ENCODE results near the gene ARHGEF28.

The ARHGEF28 gene

GRCh38 chr5:73605223-73606087 is 20.5 kb upstream of the ARHGEF28 start:
- Histone ChIP-seq H3K27me3 (replicated peaks; ENCODE audit: control insufficient read depth, insufficient read depth, low read length, poor library complexity, severe bottlenecking) (no peaks in the 10 kb centered on the region), H3K27ac (ENCODE audit: insufficient read depth, low read length, poor library complexity, severe bottlenecking) (no peak overlapping the region), H3K4me1 (ENCODE audit: control insufficient read depth, insufficient read depth, low read length, poor library complexity, severe bottlenecking) (no peaks in the 10 kb centered on the region), H3K4me3 (ENCODE audit: insufficient read depth, low read depth, low read length, poor library complexity, severe bottlenecking) (no peak overlapping the region), H3K9me3 (ENCODE audit: control insufficient read depth, low read length) (no peaks in the 10 kb centered on the region), H3K36me3 (ENCODE audit: control insufficient read depth, insufficient read depth, low read length) (no peaks in the 10 kb centered on the region)
- DNase-seq: no peak

- Histone ChIP-seq H3K27me3 (replicated peaks; ENCODE audit: control insufficient read depth, insufficient read depth, low read length, poor library complexity, severe bottlenecking) (no peaks in the 10 kb centered on the region), H3K36me3 (ENCODE audit: control insufficient read depth, insufficient read depth, low read length) (no peaks in the 10 kb centered on the region), H3K4me3 (ENCODE audit: insufficient read depth, low read depth, low read length, poor library complexity, severe bottlenecking) (no peak overlapping the region), H3K9me3 (ENCODE audit: control insufficient read depth, low read length) (no peaks in the 10 kb centered on the region), H3K4me1 (ENCODE audit: control insufficient read depth, insufficient read depth, low read length, poor library complexity, severe bottlenecking) (no peaks in the 10 kb centered on the region), H3K27ac (ENCODE audit: insufficient read depth, low read length, poor library complexity, severe bottlenecking) (no peak overlapping the region)
- no peak for DNase-seq
These were observed 19.7 kb upstream of the ARHGEF28 start for GRCh38 chr5:73606206-73606753.

GRCh38 chr5:73607228-73607627 is 18.8 kb upstream of the ARHGEF28 start:
- no peaks in the 10 kb centered on the region for H3K27me3 ChIP-seq (replicated peaks; ENCODE audit: control insufficient read depth, insufficient read depth, low read length, poor library complexity, severe bottlenecking)
- no peak overlapping the region for H3K27ac ChIP-seq (ENCODE audit: insufficient read depth, low read length, poor library complexity, severe bottlenecking)
- H3K4me1 ChIP-seq (ENCODE audit: control insufficient read depth, insufficient read depth, low read length, poor library complexity, severe bottlenecking): no peaks in the 10 kb centered on the region
- no peaks in the 10 kb centered on the region for H3K36me3 ChIP-seq (ENCODE audit: control insufficient read depth, insufficient read depth, low read length)
- H3K4me3 ChIP-seq (ENCODE audit: insufficient read depth, low read depth, low read length, poor library complexity, severe bottlenecking): no peak overlapping the region
- H3K9me3 ChIP-seq (ENCODE audit: control insufficient read depth, low read length): no peaks in the 10 kb centered on the region
- no peak for DNase-seq

- Histone ChIP-seq H3K27me3 (replicated peaks; ENCODE audit: control insufficient read depth, insufficient read depth, low read length, poor library complexity, severe bottlenecking) (no peaks in the 10 kb centered on the region), H3K4me3 (ENCODE audit: insufficient read depth, low read depth, low read length, poor library complexity, severe bottlenecking) (no peak overlapping the region), H3K27ac (ENCODE audit: insufficient read depth, low read length, poor library complexity, severe bottlenecking) (no peak overlapping the region), H3K9me3 (ENCODE audit: control insufficient read depth, low read length) (no peaks in the 10 kb centered on the region), H3K36me3 (ENCODE audit: control insufficient read depth, insufficient read depth, low read length) (no peaks in the 10 kb centered on the region), H3K4me1 (ENCODE audit: control insufficient read depth, insufficient read depth, low read length, poor library complexity, severe bottlenecking) (no peaks in the 10 kb centered on the region)
- DNase-seq: no peak
These were observed 13.2 kb upstream of the ARHGEF28 start for GRCh38 chr5:73612799-73613198.

- H3K4me1 ChIP-seq (ENCODE audit: control insufficient read depth, insufficient read depth, low read length, poor library complexity, severe bottlenecking): no peaks in the 10 kb centered on the region
- H3K9me3 ChIP-seq (ENCODE audit: control insufficient read depth, low read length): no peaks in the 10 kb centered on the region
- no peak overlapping the region for H3K27ac ChIP-seq (ENCODE audit: insufficient read depth, low read length, poor library complexity, severe bottlenecking)
- DNase-seq: no peak
- H3K36me3 ChIP-seq (ENCODE audit: control insufficient read depth, insufficient read depth, low read length): no peaks in the 10 kb centered on the region
- H3K27me3 ChIP-seq (replicated peaks; ENCODE audit: control insufficient read depth, insufficient read depth, low read length, poor library complexity, severe bottlenecking): no peaks in the 10 kb centered on the region
- H3K4me3 ChIP-seq (ENCODE audit: insufficient read depth, low read depth, low read length, poor library complexity, severe bottlenecking): no peak overlapping the region
These were observed 10.9 kb upstream of the ARHGEF28 start for GRCh38 chr5:73615085-73615484.

- Histone ChIP-seq H3K9me3 (ENCODE audit: control insufficient read depth, low read length) (no peaks in the 10 kb centered on the region), H3K27me3 (replicated peaks; ENCODE audit: control insufficient read depth, insufficient read depth, low read length, poor library complexity, severe bottlenecking) (no peaks in the 10 kb centered on the region), H3K36me3 (ENCODE audit: control insufficient read depth, insufficient read depth, low read length) (no peaks in the 10 kb centered on the region), H3K4me1 (ENCODE audit: control insufficient read depth, insufficient read depth, low read length, poor library complexity, severe bottlenecking) (no peaks in the 10 kb centered on the region), H3K4me3 (ENCODE audit: insufficient read depth, low read depth, low read length, poor library complexity, severe bottlenecking) (no peak overlapping the region), H3K27ac (ENCODE audit: insufficient read depth, low read length, poor library complexity, severe bottlenecking) (no peak overlapping the region)
- no peak for DNase-seq
These were observed 10.0 kb upstream of the ARHGEF28 start for GRCh38 chr5:73615947-73616346.

GRCh38 chr5:73617510-73618279 is 8.3 kb upstream of the ARHGEF28 start:
- Histone ChIP-seq H3K4me3 (ENCODE audit: insufficient read depth, low read depth, low read length, poor library complexity, severe bottlenecking) (no peak overlapping the region), H3K36me3 (ENCODE audit: control insufficient read depth, insufficient read depth, low read length) (no peaks in the 10 kb centered on the region), H3K9me3 (ENCODE audit: control insufficient read depth, low read length) (no peaks in the 10 kb centered on the region), H3K27me3 (replicated peaks; ENCODE audit: control insufficient read depth, insufficient read depth, low read length, poor library complexity, severe bottlenecking) (no peaks in the 10 kb centered on the region), H3K4me1 (ENCODE audit: control insufficient read depth, insufficient read depth, low read length, poor library complexity, severe bottlenecking) (no peaks in the 10 kb centered on the region), H3K27ac (ENCODE audit: insufficient read depth, low read length, poor library complexity, severe bottlenecking) (no peak overlapping the region)
- DNase-seq: no peak

- DNase-seq: no peak
- Histone ChIP-seq H3K27me3 (replicated peaks; ENCODE audit: control insufficient read depth, insufficient read depth, low read length, poor library complexity, severe bottlenecking) (no peaks in the 10 kb centered on the region), H3K36me3 (ENCODE audit: control insufficient read depth, insufficient read depth, low read length) (no peaks in the 10 kb centered on the region), H3K9me3 (ENCODE audit: control insufficient read depth, low read length) (no peaks in the 10 kb centered on the region), H3K27ac (ENCODE audit: insufficient read depth, low read length, poor library complexity, severe bottlenecking) (no peak overlapping the region), H3K4me3 (ENCODE audit: insufficient read depth, low read depth, low read length, poor library complexity, severe bottlenecking) (no peak overlapping the region), H3K4me1 (ENCODE audit: control insufficient read depth, insufficient read depth, low read length, poor library complexity, severe bottlenecking) (no peaks in the 10 kb centered on the region)
These were observed 6.2 kb upstream of the ARHGEF28 start for GRCh38 chr5:73619606-73620333.

- H3K36me3 ChIP-seq (ENCODE audit: control insufficient read depth, insufficient read depth, low read length): no peaks in the 10 kb centered on the region
- no peak overlapping the region for H3K4me3 ChIP-seq (ENCODE audit: insufficient read depth, low read depth, low read length, poor library complexity, severe bottlenecking)
- no peaks in the 10 kb centered on the region for H3K4me1 ChIP-seq (ENCODE audit: control insufficient read depth, insufficient read depth, low read length, poor library complexity, severe bottlenecking)
- H3K27me3 ChIP-seq (replicated peaks; ENCODE audit: control insufficient read depth, insufficient read depth, low read length, poor library complexity, severe bottlenecking): no peaks in the 10 kb centered on the region
- DNase-seq: no peak
- no peak overlapping the region for H3K27ac ChIP-seq (ENCODE audit: insufficient read depth, low read length, poor library complexity, severe bottlenecking)
- no peaks in the 10 kb centered on the region for H3K9me3 ChIP-seq (ENCODE audit: control insufficient read depth, low read length)
These were observed 5.7 kb upstream of the ARHGEF28 start for GRCh38 chr5:73620334-73620687.

All from effector memory CD4-positive, alpha-beta T cell (primary cell).